GM18868 (cell line): ENCODE results near the gene HCFC2.
"Not testable (repeated sequence)": the region's sequence is repeated elsewhere in the genome, so short reads cannot be mapped to it uniquely, and the experiment has no call there.

Experiments used
- ATAC-seq: cut with Tn5 transposase; IDR thresholded peaks from one replicate; pipeline ENCODE4 v1.9.1; 2021; ENCODE audit warnings: mild to moderate bottlenecking, moderate library complexity; ENCODE audit not compliant: unreplicated experiment

The HCFC2 gene

DNA sequence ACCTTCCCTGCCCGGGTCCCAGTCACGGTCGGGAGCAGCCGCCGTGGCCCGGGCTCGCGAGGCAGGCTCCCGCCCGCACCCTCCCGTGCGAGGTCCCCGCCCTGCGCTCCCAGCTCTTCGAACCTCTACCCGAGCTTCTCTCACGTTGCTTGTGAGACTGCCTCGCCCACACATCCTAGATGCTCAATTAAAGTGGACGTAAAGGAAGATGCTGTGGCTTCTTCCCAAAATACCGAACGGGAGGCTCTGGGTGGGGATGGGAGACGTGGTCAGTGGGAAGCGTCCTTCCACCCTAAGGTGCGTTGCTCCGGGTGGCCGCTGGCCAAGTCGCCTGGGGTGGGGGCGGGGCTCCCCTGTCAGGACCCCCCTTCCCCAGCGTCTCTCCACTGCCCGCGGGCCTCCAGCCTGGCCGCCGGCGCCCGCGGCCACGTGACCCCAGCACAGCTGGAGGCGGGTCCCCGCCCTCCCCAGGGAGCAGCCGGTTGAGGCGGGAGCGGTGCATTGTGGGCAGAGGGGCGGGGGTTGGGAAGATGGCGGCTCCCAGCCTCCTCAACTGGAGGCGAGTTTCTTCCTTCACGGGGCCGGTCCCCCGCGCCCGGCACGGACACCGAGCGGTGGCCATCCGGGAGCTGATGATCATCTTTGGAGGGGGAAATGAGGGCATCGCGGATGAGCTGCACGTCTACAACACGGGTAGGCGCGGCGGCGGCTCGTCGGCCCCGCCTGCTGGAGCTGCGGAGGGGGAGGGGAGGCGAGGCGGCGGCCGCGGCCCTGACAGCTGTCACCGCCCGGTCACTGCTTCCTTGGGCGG lies at the start of gene HCFC2:
HCFC2 (plus strand) TSS at position 501 of the 811 bp plus-strand sequence; CDS start at position 531, 30 bp downstream.
- ATAC-seq, result peak; percentile 88

- not testable (repeated sequence) for ATAC-seq
These were observed 42.5 kb upstream of the HCFC2 start for GRCh38 chr12:104021862-104022261.

GRCh38 chr12:104022786-104023185 lies 41.5 kb upstream of the HCFC2 start:
- no peak for ATAC-seq

DNA sequence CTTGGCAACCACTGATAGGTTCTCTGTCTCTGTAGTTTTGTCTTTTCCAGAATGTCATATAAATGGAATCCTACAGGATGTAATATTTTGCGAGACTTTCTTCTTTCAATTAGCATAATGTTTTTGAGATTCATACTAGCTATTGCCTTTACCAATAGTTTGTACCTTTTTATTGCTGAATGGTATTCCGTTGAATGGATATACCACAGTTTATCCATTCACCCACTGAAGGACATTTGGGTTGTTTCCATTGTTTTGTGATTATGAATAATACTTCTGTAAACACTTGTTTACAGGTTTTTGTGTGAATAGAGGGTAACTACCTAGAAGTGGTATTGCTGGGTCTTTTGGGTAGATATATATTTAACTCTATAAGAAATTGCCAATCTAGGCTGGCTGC lies 40.6 kb upstream of the HCFC2 start:
- no peak for ATAC-seq

- ATAC-seq, result no peak
These were observed 40.0 kb upstream of the HCFC2 start for GRCh38 chr12:104024348-104024747.

- ATAC-seq, result no peak
These were observed 38.6 kb upstream of the HCFC2 start for GRCh38 chr12:104025771-104026170.

GRCh38 chr12:104026841-104027599 lies 37.3 kb upstream of the HCFC2 start:
- no peak for ATAC-seq

DNA sequence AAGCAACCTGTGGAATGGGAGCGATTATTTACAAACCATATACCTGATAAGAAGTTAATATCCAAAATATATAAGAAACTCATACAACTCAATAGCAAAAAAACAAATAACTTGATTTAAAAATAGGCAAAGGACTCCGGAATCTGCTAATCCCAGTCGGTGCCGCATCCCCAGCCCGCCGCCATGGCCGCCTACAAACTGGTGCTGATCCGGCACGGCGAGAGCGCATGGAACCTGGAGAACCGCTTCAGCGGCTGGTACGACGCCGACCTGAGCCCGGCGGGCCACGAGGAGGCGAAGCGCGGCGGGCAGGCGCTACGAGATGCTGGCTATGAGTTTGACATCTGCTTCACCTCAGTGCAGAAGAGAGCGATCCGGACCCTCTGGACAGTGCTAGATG lies 33.7 kb upstream of the HCFC2 start:
- ATAC-seq, result not testable (repeated sequence)

GRCh38 chr12:104036143-104036542 lies 28.2 kb upstream of the HCFC2 start:
- not testable (repeated sequence) for ATAC-seq

GRCh38 chr12:104039769-104040168 lies 24.6 kb upstream of the HCFC2 start:
- ATAC-seq, result not testable (repeated sequence)

DNA sequence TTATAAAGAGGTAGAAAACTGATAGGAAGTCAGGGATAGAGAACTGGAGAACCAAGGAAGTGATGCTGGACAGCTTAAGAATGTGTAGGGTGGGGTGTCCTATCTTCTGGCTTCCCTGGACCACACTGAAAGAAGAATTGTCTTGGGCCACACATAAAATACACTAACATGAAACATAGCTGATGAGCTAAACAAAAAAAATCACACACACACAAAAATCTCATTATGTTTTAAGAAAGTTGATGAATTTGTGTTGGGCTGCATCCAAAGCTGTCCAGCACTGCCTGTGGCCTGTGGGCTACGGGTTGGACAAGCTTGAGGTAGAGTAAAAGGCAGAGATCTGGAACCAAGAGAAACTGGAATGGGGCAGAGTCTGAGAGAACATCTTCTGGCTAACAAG lies 21.8 kb upstream of the HCFC2 start:
- ATAC-seq, result no peak

DNA sequence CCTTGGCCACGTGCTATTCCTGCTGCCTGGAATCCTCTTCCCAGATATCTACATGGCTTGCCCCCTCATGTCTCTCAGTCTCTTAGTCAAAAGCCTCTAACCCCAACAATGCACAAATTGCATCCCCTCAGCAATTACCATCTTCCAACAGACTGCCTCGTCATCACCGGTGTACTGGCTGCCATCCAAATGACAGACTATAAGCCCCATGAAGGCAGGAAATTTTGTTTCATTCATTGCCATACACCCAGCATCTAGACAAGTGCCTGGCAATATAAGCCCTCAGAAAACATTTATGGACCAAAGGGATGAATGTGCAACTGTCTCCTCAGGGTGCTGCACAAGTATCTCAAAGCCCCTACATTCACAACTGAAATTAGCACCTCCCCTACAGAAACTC lies 20.2 kb upstream of the HCFC2 start:
- ATAC-seq, result no peak

DNA sequence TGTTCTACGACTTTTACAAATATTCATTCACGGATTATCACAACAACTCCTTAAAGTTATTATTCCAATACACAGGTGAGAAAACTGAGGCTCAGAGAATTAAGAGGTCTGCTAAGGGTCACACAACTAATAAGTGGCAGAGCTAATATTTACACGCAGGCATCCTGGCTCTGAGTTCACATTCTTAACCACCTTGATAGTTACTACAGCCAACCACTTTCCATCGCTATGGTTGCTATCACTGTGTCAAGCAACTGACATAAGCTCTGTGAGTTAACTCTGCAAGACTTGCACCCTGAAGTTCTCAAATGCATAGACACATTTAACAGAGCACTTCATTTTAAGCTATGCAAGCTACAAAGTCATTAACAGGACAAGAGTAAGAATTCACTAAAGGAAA lies 18.0 kb upstream of the HCFC2 start:
- ATAC-seq, result no peak

GRCh38 chr12:104048162-104048561 lies 16.2 kb upstream of the HCFC2 start:
- no peak for ATAC-seq

DNA sequence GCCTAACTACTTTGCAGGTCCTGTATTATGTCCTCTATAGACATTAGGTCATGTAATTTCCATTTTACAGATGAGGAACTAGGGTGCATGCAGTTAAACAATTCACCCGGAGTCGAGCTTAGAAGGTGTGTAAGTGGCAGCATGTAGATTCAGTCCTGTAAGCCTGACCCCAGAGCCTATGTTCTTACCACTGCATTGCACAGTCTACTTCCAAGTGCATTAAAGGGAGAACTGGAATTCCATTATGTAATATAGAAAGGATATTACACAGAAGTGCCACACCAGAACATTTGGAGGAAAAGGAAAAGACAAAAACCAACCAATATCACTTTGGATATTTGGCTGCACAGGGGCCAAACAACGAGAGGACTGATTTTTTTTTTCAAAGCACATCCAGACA lies 15.5 kb upstream of the HCFC2 start:
- no peak for ATAC-seq

DNA sequence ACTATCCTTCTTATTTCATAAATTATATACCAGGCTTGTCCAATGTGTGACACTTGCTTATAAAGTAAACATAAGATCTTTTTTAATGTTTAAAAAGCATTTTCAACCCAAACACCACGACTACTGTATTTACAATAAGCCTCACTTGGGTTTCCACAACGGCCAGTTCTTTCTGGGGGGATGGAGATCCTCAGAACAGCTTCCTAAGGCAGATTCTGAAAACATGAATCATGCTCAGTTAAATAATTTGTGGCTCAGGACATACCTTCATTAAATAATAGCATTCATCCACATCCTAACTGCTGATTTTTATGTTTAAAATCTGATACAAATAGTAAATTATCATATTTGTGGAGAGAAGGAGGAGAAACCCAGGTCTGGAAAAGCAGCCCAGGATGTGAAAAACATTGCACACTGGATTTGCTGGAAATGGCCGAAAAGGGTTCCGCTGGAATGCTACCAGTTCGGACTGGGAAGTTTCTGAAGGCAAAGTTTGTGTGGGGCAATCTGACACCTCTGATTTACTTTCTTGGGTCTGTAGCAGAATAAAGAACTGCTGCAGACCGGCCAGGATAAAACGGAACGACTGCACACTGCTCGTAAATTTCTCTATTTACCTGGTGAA lies 14.9 kb upstream of the HCFC2 start:
- ATAC-seq, result no peak

- ATAC-seq, result no peak
These were observed 14.4 kb upstream of the HCFC2 start, which contains the start of gene GLT8D2 for GRCh38 chr12:104049903-104050356. Gene GLT8D2 (minus strand): TSS chr12:104050187. CDS start chr12:104019648, 30,539 bp downstream.

- ATAC-seq, result no peak
These were observed 13.9 kb upstream of the HCFC2 start for GRCh38 chr12:104050436-104050835.

DNA sequence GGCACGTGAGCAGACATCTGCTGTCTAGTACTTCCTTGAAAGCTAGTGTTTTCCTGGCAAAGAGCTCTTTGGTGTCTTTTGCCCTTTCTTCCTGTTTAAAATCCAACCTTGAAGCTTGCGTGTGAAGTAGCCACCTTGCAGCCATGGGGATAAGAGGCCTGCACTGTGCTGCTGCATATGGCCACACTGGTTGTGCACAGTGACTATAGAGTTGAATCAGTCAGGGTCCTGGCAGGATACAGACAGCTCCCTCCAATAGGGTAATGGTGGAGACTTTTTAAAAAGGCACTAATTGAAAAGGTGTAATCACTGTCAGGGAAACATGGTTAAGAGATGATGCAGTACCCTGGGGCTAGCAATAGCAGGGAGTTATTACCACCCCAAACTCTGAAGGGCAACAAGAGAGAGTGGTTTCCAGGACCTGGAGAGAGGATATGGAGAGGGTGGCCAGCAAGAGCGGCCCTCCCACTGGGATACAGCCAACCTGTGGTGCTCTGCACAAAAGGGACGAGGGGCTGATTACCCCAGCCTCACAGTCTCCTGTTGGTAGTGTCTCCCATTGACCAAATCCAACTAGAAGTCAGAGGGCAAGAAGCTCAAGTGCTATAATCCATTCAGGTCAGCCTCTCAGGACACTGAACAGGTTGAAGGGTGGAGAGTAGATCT lies 9.5 kb upstream of the HCFC2 start:
- no peak for ATAC-seq

DNA sequence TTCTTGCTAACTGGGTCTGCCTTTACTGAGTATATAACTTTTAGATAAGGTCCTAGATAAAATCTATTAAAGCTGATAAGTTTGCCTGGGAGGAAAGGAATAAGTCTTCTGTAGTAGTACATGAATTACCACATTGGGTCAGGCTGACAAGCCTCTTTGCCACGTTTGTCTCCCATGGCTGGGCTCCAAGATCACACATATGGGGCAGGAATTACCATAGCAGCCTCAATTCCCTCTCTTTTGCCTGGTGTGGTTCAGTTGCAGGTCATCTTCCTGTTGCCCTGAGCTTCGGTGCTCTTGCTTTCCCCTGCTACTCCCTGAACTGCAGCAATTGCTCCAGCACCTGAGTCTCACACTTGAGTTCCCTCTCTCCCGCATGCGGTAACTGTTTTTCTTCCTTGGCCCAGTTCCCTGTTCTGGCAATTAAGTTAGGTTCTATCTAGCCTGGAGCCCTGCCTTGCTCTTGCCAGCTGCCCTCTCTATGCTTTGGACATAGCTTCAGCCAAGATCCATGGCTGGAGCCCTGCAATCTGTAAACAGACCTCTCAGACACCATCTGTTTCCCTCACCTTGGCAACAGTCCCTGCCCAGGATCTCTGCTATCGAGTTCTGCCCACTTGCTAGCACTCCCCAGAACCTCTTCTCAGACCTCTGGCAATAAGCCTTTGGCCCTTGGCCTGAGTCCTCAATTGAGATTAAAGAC lies 8.5 kb upstream of the HCFC2 start:
- ATAC-seq, result no peak
